Pons (tissue), 1 donor: Measurements from ENCODE around the gene CC2D2A.
A peak's percentile ranks its signal among the peaks of the same experiment; 100 is the strongest.
"Not testable (repeated sequence)": the region's sequence is repeated elsewhere in the genome, so short reads cannot be mapped to it uniquely, and the experiment has no call there.

Source experiments
- DNase-seq: peaks from one replicate; pipeline ENCODE4 v3.0.0-alpha.2; 2016; ENCODE audit warnings: low spot score

The CC2D2A gene

DNA sequence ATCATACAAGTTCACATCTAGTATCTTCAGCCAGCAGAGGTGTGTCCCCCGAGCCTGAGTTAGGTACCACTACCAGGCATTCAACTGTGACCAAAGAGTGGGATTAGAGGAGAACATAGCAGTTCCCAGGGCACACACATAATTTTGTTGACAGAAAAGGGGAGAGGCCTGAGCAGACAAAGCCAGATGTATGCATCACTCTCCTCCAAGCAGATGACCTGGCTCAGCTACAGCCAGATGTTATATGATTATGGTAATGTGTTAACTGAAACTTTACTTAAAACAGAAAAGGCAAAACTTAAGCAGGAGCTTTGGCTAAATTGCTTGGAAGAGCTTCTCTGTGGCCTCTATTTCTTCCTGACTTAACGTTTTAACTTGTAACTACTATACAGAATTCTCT lies 88.9 kb downstream of the CC2D2A start:
- DNase-seq = no peak

- DNase-seq = peak; percentile 92
These were observed 92.4 kb downstream of the CC2D2A start for GRCh38 chr4:15562114-15562513.

DNA sequence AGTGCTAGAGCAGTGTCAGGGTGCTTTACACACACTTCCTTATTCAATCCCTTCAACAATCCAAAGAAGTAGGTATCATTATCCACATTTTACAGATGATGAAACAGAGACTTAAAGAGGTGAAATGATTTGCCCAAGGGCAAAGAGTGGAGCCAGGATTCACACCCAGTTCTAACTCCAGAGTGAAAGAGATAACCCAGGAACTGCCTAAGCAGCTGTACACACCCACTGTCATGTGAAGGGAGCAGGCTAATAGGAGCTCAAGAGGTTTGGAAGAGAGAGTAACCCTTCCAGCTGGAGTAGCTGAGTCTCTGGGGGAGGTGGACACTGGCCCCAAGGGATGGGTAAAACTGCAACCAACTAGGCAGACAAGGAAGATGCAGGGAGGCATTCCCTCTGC lies 92.9 kb downstream of the CC2D2A start:
- no peak for DNase-seq

DNA sequence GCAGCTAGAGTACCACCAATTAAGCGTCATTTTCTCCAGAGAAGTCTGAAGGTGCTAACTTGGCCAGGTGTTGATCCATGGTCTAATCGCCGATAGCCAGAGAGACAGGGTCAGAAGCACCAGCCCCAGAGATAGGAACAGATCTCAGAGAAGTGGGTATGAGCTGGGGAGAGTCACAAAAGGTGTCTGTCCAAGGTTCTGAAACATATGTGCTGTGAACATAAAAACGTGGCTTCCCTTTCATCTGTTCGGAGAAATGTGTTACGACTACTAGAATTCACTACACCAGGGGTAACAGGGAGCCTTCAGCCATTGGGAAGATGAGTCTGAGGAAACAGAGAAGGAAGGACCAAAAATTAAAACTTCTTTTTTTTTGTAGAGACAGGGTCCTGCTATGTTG lies 94.2 kb downstream of the CC2D2A start:
- DNase-seq = no peak

- no peak for DNase-seq
These were observed 99.1 kb downstream of the CC2D2A start for GRCh38 chr4:15568821-15569220.

- no peak for DNase-seq
These were observed 100.1 kb downstream of the CC2D2A start for GRCh38 chr4:15569746-15570145.

GRCh38 chr4:15575966-15576365 lies 106.3 kb downstream of the CC2D2A start:
- DNase-seq = no peak

- no peak for DNase-seq
These were observed 107.8 kb downstream of the CC2D2A start for GRCh38 chr4:15577508-15577907.

DNA sequence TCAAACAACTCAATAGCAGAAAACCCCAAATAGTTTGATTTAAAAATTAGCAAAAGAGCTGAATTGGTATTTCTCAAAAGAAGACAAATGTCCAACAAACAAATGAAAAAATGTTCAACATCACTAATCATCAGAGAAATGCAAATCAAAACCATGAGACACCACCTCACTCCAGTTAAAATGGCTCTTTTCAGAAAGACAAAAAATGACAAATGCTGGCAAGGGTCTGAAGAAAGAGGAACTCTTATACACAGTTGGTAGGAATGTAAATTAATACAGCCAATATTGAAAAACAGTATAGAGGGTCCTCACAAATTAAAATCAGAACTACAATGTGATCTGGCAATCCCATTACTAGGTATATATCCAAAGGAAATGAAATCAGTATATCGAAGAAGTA lies 115.1 kb downstream of the CC2D2A start:
- no peak for DNase-seq

DNA sequence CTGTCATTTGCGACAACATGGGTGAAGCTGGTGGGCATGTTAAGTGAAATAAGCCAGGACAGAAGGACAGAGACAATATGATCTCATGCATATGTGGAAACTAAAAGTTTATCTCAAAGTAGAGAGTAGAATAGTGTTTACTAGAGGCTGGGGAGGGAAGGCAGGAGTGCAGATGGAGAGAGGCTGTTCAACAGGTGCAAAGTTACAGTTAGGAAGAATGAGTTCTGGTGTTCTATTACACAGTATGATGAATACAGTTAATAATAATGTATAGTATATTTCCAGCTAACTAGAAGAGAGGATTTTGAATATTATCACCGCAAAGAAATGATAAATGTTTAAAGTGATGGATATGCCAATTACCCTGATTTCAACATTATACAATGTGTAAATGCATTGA lies 115.6 kb downstream of the CC2D2A start:
- DNase-seq = no peak

DNA sequence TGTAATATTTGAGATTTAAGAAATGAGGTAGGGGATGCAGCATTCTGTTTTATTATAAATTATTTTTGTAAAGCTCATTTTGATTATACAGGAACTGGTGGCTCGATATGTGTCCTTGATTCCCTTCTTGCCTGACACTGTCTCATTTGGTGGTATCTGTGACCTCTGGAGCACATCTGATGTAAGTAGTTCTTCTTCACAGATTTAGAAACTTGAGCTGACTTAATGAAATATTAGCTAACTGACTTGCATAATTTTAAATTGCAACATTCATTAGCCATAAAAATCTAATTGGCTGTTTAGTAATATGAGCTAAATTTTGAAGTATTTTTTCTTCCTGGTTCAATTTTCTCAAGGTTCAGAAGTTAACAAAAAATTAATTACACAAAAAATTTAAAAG lies 116.4 kb downstream of the CC2D2A start:
- no peak for DNase-seq

- no peak for DNase-seq
These were observed 118.0 kb downstream of the CC2D2A start for GRCh38 chr4:15587649-15588048.

GRCh38 chr4:15592799-15593198 lies 123.1 kb downstream of the CC2D2A start:
- DNase-seq = no peak

DNA sequence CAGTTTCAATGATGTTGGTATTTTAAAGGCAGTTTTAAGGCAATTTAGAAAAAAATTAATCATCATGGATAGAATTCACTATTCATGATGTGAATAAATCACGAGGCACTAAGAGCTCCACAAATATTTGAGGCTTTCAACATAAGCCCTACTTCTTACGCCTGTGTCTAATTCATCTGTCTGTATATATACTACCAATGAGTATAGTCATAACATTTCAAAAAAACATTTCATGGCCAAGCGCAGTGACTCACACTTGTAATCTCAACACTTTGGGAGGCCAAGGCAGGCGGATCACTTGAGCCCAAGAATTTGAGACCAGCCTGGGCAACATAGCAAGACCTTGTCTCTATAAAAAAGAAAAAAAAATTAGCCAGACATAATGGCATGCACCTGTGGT lies 129.0 kb downstream of the CC2D2A start:
- DNase-seq = no peak

- DNase-seq = no peak
These were observed 130.5 kb downstream of the CC2D2A start for GRCh38 chr4:15600176-15600575.

- DNase-seq = no peak
These were observed 132.2 kb downstream of the CC2D2A start for GRCh38 chr4:15601862-15602261.

- DNase-seq = no peak
These were observed 135.9 kb downstream of the CC2D2A start for GRCh38 chr4:15605537-15605936.

- no peak for DNase-seq
These were observed 141.2 kb downstream of the CC2D2A start for GRCh38 chr4:15610855-15611254.

DNA sequence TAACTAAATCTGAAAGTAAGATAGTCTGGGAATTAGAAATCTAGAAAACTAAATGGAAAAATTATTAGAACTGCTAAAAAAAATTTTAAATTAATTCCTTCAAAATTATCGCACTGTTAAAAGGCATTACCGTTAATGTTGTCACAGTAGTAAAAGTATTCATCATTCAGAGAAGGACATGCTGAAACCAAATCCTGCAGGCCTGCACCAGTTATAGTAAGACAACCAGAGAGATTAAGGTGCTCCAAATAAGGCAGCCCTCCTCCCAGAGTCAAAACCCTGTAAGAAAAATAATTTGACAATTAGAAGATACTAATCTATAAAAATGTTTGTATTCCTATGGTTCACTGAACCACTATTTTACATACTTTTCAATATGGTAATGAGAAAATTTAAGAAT lies 142.5 kb downstream of the CC2D2A start:
- no peak for DNase-seq

DNA sequence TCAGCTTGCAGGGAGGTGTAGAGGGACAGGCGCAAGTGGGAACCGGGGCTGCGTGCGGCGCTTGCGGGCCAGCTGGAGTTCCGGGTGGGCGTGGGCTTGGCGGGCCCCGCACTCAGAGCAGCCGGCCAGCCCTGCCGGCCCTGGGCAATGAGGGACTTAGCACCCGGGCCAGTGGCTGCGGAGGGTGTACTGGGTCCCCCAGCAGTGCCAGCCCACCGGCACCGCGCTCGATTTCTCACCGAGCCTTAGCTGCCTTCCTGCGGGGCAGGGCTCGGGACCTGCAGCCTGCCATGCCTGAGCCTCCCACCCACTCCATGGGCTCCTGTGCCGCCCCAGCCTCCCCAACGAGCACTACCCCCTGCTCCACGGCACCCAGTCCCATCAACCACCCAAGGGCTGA lies 145.2 kb downstream of the CC2D2A start:
- not testable (repeated sequence) for DNase-seq

DNA sequence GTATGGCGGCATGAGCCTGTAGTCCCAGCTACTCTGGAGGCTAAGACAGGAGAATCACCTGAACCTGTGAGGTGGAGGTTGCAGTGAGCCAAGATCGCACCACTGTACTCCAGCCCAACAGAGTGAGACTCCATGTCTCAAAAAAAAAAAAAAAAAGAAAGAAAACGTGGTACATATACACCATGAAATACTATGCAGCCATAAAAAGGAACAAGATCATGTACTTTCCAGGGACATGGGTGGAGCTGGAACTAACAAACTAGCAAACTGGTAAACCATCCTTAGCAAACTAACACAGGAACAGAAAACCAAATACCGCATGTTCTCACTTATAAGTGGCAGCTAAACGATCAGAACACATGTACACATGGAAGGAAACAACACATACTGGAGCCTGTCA lies 147.7 kb downstream of the CC2D2A start:
- DNase-seq = not testable (repeated sequence)

DNA sequence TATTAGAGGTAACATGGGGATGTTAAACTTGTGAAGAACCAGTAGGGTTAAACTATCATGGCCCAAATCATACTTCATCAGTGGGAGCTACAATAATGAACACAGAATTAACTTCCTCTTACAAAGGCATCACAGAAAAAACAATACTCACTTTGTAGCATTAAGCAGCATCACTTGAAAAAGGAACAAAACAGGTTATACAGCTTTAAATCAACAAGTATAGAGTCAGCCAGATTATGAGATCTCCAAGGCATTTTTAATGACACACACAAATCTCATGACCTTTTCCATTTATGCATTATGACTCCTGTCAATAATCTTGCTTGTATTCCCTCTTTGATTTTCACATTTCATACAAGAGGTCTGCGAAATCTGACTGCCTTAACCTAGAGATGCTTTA lies 167.1 kb downstream of the CC2D2A start:
- no peak for DNase-seq

- no peak for DNase-seq
These were observed 168.7 kb downstream of the CC2D2A start for GRCh38 chr4:15638418-15638817.

GRCh38 chr4:15648600-15648999 lies 178.9 kb downstream of the CC2D2A start:
- DNase-seq = no peak

DNA sequence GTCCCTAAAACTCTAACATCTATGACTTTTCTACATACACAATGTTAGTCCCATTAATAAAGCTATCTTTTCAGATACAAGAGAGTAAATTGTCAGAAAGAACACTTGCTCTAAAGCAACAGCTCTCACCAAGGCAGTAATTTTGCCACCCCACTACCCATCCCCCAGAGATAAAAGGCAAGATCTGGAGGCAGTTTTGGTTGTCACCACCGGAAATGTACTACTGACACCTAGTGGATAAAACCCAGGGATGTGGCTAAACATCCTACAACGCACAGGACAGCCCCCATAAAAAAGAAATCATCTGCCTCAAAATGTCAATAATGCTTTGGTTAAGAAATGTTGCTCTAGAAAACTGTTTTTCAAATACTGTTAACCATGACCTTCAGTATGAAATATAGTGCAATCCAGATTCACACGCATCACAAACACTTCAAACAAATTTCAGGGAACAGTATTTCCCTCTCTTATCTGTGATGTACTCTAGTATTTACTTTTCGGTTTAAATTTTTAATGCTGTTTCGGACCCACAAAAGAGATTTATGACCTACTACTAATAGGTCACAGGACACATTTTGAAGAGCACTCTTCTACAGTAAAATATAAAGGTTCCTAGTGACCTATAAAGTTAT lies 180.3 kb downstream of the CC2D2A start:
- peak; percentile 83 for DNase-seq
